Measurements from ENCODE around the gene CACNA2D4.

Gene CACNA2D4

DNA sequence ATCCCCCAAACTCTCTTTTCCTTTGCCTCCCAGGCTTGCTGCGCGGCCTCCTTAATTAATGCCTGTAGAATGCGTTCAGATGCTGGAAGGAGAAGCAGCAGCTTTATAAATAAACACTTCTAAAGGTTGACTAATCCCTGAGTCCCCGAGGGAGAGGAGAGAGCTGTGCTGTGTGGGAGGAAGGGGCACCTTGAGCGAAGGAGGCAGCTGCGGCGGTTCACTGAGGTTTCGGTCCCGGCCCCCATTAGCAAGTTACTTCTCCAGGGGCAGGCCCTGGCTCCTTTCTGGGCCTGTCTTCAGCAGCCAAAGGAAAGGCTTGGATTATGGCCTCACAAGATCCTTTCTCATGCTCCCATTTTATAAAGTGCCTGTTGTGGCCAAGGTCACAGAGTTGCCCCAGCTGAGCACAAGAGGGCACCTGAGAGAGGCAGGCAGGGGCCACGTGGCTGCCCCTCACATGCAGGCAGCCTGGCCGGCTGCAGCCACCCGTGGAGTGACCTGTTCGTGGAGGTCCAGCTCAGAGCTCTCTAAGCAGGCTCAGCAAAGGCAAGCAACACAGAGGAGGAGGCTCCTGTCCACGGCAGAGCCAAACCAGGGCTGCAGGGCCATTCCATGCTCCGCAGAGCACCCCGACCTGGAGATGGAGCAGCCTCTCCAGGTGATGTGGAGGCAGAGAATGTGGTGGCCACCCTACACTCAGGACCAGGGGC, 15.0 kb upstream of the CACNA2D4 start:
- H3K36me3 ChIP-seq (replicated peaks; ENCODE audit: low read depth, low read length), result no peaks in the 10 kb centered on the region
- no peaks in the 10 kb centered on the region for H4K20me1 ChIP-seq (ENCODE audit: insufficient read depth, low read length)
- no peak for TF ChIP-seq EZH2phosphoT487 (IDR thresholded peaks at IDR 0.05; ENCODE audit: low read depth)
- TF ChIP-seq, protein P1, sequence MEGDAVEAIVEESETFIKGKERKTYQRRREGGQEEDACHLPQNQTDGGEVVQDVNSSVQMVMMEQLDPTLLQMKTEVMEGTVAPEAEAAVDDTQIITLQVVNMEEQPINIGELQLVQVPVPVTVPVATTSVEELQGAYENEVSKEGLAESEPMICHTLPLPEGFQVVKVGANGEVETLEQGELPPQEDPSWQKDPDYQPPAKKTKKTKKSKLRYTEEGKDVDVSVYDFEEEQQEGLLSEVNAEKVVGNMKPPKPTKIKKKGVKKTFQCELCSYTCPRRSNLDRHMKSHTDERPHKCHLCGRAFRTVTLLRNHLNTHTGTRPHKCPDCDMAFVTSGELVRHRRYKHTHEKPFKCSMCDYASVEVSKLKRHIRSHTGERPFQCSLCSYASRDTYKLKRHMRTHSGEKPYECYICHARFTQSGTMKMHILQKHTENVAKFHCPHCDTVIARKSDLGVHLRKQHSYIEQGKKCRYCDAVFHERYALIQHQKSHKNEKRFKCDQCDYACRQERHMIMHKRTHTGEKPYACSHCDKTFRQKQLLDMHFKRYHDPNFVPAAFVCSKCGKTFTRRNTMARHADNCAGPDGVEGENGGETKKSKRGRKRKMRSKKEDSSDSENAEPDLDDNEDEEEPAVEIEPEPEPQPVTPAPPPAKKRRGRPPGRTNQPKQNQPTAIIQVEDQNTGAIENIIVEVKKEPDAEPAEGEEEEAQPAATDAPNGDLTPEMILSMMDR (IDR thresholded peaks at IDR 0.05; ENCODE audit: low read depth, low read length), result peak; percentile 20; the same call in 1 of the 2 replicates
- no peaks in the 10 kb centered on the region for H3K9me3 ChIP-seq (ENCODE audit: insufficient read depth, low read length)
- peak overlapping the region; percentile 50 for H3K4me3 ChIP-seq (ENCODE audit: low read length)
- H3K79me2 ChIP-seq (ENCODE audit: low read length), result no peaks in the 10 kb centered on the region
- peaks cover 47% of the 10 kb centered on the region for H3K4me1 ChIP-seq (ENCODE audit: low read length)
- peak overlapping the region; percentile 24; the same call in 1 of the 2 replicates for H2AFZ ChIP-seq (ENCODE audit: low read depth, low read length)
- peak overlapping the region; percentile 20; the same call in 1 of the 2 replicates for H3K9ac ChIP-seq (ENCODE audit: low read length)
- H3K27me3 ChIP-seq (ENCODE audit: low read depth, low read length), result 0 out of 2 replicates have a peak, but pooled peaks cover 2% of the 10 kb centered on the region
- H3K4me2 ChIP-seq (ENCODE audit: low read length), result peak overlapping the region; percentile 85
- peak overlapping the region; percentile 44 for H3K27ac ChIP-seq (ENCODE audit: low read length)

DNA sequence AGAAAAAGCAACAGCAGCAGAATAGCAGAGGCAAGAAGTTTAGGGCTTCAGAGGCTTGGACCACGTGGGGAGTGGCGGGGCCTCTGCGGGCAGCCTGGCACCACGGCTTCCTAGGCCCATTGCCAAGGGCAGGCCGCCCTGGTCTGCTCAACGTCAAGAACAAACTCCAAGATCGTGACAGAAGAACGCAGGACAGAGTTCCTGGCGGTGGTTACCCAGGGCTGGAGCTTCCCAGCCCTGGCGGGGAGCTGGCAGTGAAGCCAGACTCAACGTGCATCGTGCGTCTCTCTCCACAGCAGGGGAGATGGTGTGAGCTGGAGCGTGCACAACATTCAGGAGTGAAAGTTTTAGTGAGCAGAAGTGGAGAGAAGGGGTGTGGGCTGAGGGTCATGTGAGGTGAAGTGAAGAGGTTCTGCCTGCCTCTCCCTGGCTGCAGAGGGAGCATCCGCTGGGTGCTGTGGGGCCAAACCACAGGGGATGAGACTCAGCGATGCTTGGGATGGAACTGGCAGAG, 13.9 kb upstream of the CACNA2D4 start:
- Histone ChIP-seq H2AFZ (ENCODE audit: low read depth, low read length) (0 out of 2 replicates have a peak overlapping the region, but pooled peaks have one; percentile 14), H4K20me1 (ENCODE audit: insufficient read depth, low read length) (no peaks in the 10 kb centered on the region), H3K79me2 (ENCODE audit: low read length) (no peaks in the 10 kb centered on the region), H3K4me1 (ENCODE audit: low read length) (peaks cover 47% of the 10 kb centered on the region), H3K36me3 (replicated peaks; ENCODE audit: low read depth, low read length) (no peaks in the 10 kb centered on the region), H3K27me3 (ENCODE audit: low read depth, low read length) (0 out of 2 replicates have a peak, but pooled peaks cover 2% of the 10 kb centered on the region), H3K4me3 (ENCODE audit: low read length) (peak overlapping the region; percentile 50), H3K9ac (ENCODE audit: low read length) (no peak overlapping the region), H3K4me2 (ENCODE audit: low read length) (peak overlapping the region; percentile 85), H3K27ac (ENCODE audit: low read length) (no peak overlapping the region), H3K9me3 (ENCODE audit: insufficient read depth, low read length) (no peaks in the 10 kb centered on the region)
- TF ChIP-seq, protein P1 (IDR thresholded peaks at IDR 0.05; ENCODE audit: low read depth, low read length), result no peak
- no peak for TF ChIP-seq EZH2phosphoT487 (IDR thresholded peaks at IDR 0.05; ENCODE audit: low read depth)

DNA sequence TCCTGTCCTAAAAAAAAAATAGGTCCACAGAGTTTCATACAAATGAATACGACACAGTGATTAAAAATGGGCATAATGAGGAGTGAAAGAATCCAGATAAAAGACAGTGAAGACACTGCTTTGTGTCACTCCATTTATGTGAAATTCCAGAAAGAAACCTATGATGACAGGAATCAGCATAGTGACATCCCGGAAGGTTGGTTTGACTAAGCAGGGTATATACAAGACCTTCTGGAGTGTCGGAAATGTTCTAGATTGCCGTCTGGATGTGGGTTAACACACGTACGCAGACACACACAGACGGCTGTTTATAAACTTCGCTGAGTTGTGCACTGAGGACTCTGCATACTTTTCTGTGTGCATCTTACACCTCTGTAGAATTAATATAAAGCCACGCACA, 13.2 kb upstream of the CACNA2D4 start:
- no peak overlapping the region for H3K9ac ChIP-seq (ENCODE audit: low read length)
- no peak overlapping the region for H2AFZ ChIP-seq (ENCODE audit: low read depth, low read length)
- no peaks in the 10 kb centered on the region for H3K79me2 ChIP-seq (ENCODE audit: low read length)
- no peaks in the 10 kb centered on the region for H3K9me3 ChIP-seq (ENCODE audit: insufficient read depth, low read length)
- H3K4me3 ChIP-seq (ENCODE audit: low read length), result no peak overlapping the region
- H3K27me3 ChIP-seq (ENCODE audit: low read depth, low read length), result 0 out of 2 replicates have a peak, but pooled peaks cover 2% of the 10 kb centered on the region
- H3K4me2 ChIP-seq (ENCODE audit: low read length), result no peak overlapping the region
- peaks cover 47% of the 10 kb centered on the region for H3K4me1 ChIP-seq (ENCODE audit: low read length)
- no peak overlapping the region for H3K27ac ChIP-seq (ENCODE audit: low read length)
- H3K36me3 ChIP-seq (replicated peaks; ENCODE audit: low read depth, low read length), result no peaks in the 10 kb centered on the region
- no peaks in the 10 kb centered on the region for H4K20me1 ChIP-seq (ENCODE audit: insufficient read depth, low read length)
- no peak for TF ChIP-seq EZH2phosphoT487 (IDR thresholded peaks at IDR 0.05; ENCODE audit: low read depth)
- TF ChIP-seq, protein P1 (IDR thresholded peaks at IDR 0.05; ENCODE audit: low read depth, low read length), result no peak

DNA sequence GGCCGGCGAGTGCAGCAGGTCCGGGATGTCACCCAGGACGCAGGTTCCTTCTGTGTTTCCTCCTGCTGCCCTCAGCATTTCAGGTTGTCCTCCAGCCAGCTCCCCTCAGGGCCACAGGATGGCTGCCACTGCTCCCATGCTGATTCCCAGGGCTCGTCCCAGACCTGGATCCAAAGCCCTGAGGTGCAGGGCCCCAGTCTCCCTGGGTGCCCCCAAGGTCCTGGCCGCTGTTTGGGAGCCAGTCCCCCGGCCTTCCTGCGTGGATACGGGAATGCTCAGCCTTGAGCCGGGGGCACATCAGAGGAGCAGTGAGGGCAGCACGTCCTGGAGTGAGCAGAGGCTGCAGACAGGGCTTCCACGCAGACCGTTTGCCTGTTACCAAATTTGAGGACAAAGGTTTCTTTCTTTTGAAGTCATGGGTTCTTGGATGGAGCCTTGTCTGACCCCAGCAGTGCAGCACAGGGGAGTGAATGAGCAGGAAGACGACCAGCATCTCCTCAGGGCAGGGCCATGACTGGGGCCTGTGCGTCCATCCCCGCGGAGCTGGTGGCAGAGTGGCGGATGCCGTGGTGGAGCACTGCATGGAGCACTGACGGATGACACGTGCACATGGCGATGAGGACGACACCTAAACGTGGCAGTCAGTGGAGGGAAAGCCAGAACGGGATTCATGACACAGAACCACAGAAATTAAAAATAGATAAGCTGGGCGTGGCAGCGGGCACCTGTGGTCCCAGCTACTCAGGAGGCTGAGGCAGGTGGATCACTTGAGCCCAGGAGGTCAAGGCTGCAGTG, 12.5 kb upstream of the CACNA2D4 start:
- H3K9me3 ChIP-seq (ENCODE audit: insufficient read depth, low read length), result no peaks in the 10 kb centered on the region
- no peak overlapping the region for H3K9ac ChIP-seq (ENCODE audit: low read length)
- no peaks in the 10 kb centered on the region for H3K36me3 ChIP-seq (replicated peaks; ENCODE audit: low read depth, low read length)
- H3K27ac ChIP-seq (ENCODE audit: low read length), result no peak overlapping the region
- H3K27me3 ChIP-seq (ENCODE audit: low read depth, low read length), result 0 out of 2 replicates have a peak, but pooled peaks cover 6% of the 10 kb centered on the region
- no peak overlapping the region for H3K4me2 ChIP-seq (ENCODE audit: low read length)
- no peaks in the 10 kb centered on the region for H4K20me1 ChIP-seq (ENCODE audit: insufficient read depth, low read length)
- no peaks in the 10 kb centered on the region for H3K79me2 ChIP-seq (ENCODE audit: low read length)
- peaks cover 47% of the 10 kb centered on the region for H3K4me1 ChIP-seq (ENCODE audit: low read length)
- no peak for TF ChIP-seq EZH2phosphoT487 (IDR thresholded peaks at IDR 0.05; ENCODE audit: low read depth)
- TF ChIP-seq, protein P1 (IDR thresholded peaks at IDR 0.05; ENCODE audit: low read depth, low read length), result no peak
- no peak overlapping the region for H2AFZ ChIP-seq (ENCODE audit: low read depth, low read length)
- no peak overlapping the region for H3K4me3 ChIP-seq (ENCODE audit: low read length)
